Aorta (tissue), 5 donors: ENCODE data around the gene PRM3. TPM values are rescaled to one million over a fixed set of nuclear protein-coding genes. Genes with fewer than 3 reads are reported as not detected.

Experiments used
- ATAC-seq: fragments of 200-7000 bp; cut with Tn5 transposase; one replicate; pipeline ENCODE4 v1.9.1; 2022; ENCODE audit warnings: moderate library complexity; ENCODE audit not compliant: low FRiP score
- DNase-seq, 2 donors: peaks; one replicate each; pipeline ENCODE4 v3.0.0-alpha.2; 2020
- H3K27ac ChIP-seq, 2 donors: one replicate each; pipeline ENCODE4 v1.5.1; 2013; ENCODE audit warnings: low read length in 2 of 2, mild to moderate bottlenecking in 2 of 2, moderate library complexity in 2 of 2, control low read depth in 1 of 2, inconsistent platforms in 1 of 2, low read depth in 1 of 2
- H3K27me3 ChIP-seq, 2 donors: one replicate each; pipeline ENCODE4 v1.6.1; 2013; ENCODE audit warnings: control low read depth in 1 of 2, low read length in 1 of 2, mild to moderate bottlenecking in 1 of 2, moderate library complexity in 1 of 2; ENCODE audit not compliant: insufficient read depth in 2 of 2, control insufficient read depth in 1 of 2
- H3K36me3 ChIP-seq, 2 donors: one replicate each; pipeline ENCODE4 v1.6.1; 2013; ENCODE audit warnings: control low read depth in 1 of 2, low read length in 1 of 2, mild to moderate bottlenecking in 1 of 2; ENCODE audit not compliant: insufficient read depth in 2 of 2, control insufficient read depth in 1 of 2
- H3K4me1 ChIP-seq, 2 donors: one replicate each; pipeline ENCODE4 v1.6.1; 2013; ENCODE audit warnings: low read length in 2 of 2, control low read depth in 1 of 2, mild to moderate bottlenecking in 1 of 2, moderate library complexity in 1 of 2; ENCODE audit not compliant: insufficient read depth in 2 of 2, control insufficient read depth in 1 of 2
- H3K4me3 ChIP-seq, 2 donors: one replicate each; pipeline ENCODE4 v1.5.1; 2013; ENCODE audit warnings: low read length in 2 of 2, control low read depth in 1 of 2, mild to moderate bottlenecking in 1 of 2
- H3K9me3 ChIP-seq: one replicate; pipeline ENCODE4 v1.6.1; 2013; ENCODE audit warnings: mild to moderate bottlenecking, low read length; ENCODE audit not compliant: control insufficient read depth
- WGBS, 2 donors: extraction: QIAGEN DNeasy Blood & Tissue Kit; methylation state at CpG; one replicate each; pipeline ENCODE4 v1.1.7; 2013; 5-methylcytosine and 5-hydroxymethylcytosine counted together
- intact Hi-C, 2 donors: fragments of 100-400 bp; cut with DNase I; formaldehyde crosslinking; loops; one replicate each; pipeline versions ENCODE4 v1.14.2 to v1.15.0; 2022
- microRNA-seq, 2 donors: library from miRNA; unstranded; fragments of <30 nt; microRNA quantifications; one replicate each; pipeline ENCODE4 v1.2.0, GENCODE V29; 2020
- polyA plus RNA-seq, 2 donors: library from polyadenylated mRNA; stranded (reverse); fragments of 200-250 nt; gene quantifications; one replicate each; pipeline ENCODE4 v1.2.3, GENCODE V29; 2013
- total RNA-seq, 2 donors: library from RNA; stranded (reverse); fragmentation: NEBNext Ultra II Directional; extraction: Animal tissue kit (Norgen Biotek cat#: 25700); gene quantifications; one replicate each; pipeline ENCODE4 v1.2.1, GENCODE V29; 2021
- donor health status: healthy with polysubstance abuse.
- donor health status: Bipolar disorder and iron deficiency.
- donor health status: DM: no; HTN: no; CAD: no.
- donor health status: DM: no; HTN: no; CAD: no.
- donor health status: DM: yes; HTN: yes; CAD: no.

The PRM3 gene
- total and polyA plus RNA-seq, 4 donors, result not detected

DNA sequence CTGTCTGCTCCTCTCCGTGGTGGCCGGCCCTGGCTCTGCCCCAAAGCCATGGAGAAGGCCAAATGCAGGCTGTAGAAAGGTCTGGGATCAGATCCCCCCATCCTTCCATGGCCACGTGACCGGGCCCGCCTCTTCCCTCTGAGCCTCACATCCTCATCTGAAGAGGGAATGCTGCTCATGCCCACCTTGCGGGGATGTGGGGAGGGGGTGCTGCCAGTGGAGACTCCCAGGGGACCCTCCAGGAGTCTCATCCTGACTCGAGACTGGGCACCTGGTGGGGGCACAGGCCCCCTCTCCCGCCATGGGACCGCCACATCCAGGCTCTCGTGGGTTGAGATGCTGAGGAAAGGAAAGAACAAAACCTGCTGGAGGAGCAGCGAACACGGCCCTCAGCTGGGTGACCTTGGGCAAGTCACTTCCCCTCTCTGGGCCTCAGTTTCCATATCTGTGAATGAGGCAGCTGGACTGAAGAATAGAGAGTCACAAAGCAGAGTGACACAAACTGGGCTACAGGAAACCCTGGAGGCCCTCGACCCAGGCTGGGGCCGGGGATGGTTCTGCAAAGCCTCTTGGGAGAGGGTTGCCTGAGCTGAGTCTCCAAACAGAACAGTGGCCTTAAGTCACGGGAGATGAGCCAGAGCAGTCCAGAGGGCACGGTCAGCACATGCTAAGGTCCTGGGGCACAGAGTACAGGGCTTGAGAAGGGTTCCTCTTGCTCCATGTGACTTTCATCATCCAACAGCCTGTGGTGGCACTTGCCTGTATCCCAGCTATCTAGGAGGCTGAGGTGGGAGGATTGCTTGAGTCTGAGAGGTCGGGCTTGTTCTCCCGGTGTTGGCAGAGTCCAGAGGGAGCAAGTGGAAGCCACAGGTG, 47.5 kb downstream of the PRM3 start:
- ATAC-seq, result no peak

DNA sequence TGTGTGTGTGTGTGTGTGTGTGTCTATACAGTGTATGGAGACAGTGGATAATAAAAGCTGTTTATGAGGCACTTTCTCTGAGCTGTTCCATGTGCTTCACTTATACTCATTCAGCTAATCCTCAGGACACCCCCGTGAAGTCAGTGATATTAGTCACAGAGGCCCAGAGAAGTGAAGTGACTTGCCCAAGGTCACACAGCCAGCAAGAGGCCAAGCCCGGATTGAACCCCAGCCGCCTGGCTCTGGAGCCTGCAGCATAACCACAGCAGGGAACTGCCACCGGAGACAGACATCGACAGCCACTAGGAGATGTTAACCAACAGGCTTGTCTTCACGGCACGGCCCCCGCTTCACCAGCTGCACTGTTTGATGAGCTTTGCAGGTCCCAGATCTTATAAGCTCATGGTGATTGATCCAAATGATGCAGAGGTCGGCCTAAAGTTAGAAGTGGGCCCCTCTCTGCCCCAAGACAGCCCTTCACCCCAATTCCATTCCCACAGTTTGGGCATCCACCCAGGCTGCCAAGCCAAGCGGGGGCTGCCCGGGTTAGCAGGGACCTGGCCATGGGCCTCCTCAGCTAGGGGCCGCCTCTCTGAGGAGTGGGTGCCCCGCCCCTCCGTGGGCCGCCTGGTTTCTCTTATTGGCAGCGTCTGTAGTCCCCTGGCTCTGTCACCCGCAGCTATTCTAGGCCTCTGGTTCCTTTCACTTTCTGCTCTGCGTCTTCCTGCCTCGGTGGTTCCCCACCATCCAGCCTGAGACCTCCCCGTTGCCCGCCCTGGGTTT, 48.3 kb downstream of the PRM3 start:
- Histone ChIP-seq H3K9me3 (no peaks in the 10 kb centered on the region), H3K4me3 (no peak overlapping the region), H3K27me3 (no peaks in the 10 kb centered on the region), H3K36me3 (no peaks in the 10 kb centered on the region), H3K27ac (no peak overlapping the region), H3K4me1 (no peaks in the 10 kb centered on the region)
- no peak for DNase-seq
- WGBS, 2 donors, result 35 to 47% methylated on average over 21 of the region's 21 CpGs
- intact Hi-C loops, result no loop called here
- peak; percentile 49 for ATAC-seq

More for the DNA sequence above, 47.5 kb downstream of the PRM3 start:
- Histone ChIP-seq H3K4me1 (no peaks in the 10 kb centered on the region), H3K9me3 (no peaks in the 10 kb centered on the region), H3K36me3 (no peaks in the 10 kb centered on the region), H3K27ac (no peak overlapping the region), H3K4me3 (no peak overlapping the region), H3K27me3 (no peaks in the 10 kb centered on the region)
- no peak for DNase-seq
- intact Hi-C loops, result no loop called here
- WGBS, 2 donors, result 71 to 80% methylated on average over 18 of the region's 18 CpGs

DNA sequence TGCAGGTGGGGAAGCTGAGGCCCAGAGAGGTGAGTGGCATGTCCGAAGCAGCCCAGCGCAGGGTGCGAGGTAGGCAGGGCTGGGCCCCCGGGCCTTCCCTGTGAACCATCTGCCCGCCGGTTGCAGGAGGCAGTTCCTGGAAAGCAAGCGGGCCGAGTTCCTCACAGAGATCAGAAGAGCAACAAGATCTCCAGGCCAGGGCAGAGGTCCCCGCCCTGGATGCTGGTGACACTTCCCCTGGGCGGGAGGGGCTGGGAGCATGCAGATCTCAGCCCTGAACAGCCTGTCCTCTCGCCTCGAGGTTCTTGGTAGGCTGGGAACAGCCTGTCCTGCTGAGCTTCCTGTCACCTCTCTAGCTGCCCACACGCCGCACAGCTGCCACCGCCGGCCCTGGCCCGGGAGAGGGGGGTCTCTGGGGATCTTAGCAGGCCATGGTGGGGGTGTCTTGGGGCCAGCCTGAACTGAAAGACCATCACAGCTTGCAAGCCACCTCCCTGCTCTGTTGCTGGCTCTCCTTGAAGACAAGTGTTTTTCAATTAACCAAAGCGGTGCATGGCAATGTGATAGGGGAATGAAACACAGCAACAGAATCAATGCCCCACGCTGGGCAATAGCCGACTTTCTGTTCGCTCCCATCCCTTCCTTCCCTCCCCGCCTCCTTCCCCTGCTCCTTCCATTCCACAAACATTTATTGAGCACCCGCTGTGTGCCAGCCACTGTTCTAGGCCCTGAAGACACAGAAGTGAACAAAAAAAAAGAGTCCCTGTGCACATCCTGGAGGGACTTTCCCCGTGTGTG, 49.1 kb downstream of the PRM3 start:
- Histone ChIP-seq H3K27ac (no peak overlapping the region), H3K4me3 (no peak overlapping the region), H3K4me1 (no peaks in the 10 kb centered on the region), H3K36me3 (no peaks in the 10 kb centered on the region), H3K9me3 (no peaks in the 10 kb centered on the region), H3K27me3 (no peaks in the 10 kb centered on the region)
- ATAC-seq, result peak; percentile 45
- peak; percentile 77 to 82 for DNase-seq
- intact Hi-C loops, result no loop called here
- WGBS, 2 donors, result 70 to 83% methylated on average over 24 of the region's 24 CpGs

Small RNAs within 50 kb of the gene (microRNA-seq; reads per million reads assigned to microRNA genes)
- gene MIR548H2, result 0 reads per million in 2 donors

Other genes starting within 250 kb of the PRM3 start
- gene SOCS1, start 17.4 kb downstream of the PRM3 start, total RNA-seq, result 1 to 10 TPM; 4.3 to 6.4 TPM
- 1 to 10 TPM; 1.5 to 2.6 TPM for gene SOCS1, start 17.4 kb downstream of the PRM3 start, polyA plus RNA-seq
- gene TNP2, start 4.3 kb downstream of the PRM3 start, total RNA-seq, result not detected
- gene TNP2, start 4.3 kb downstream of the PRM3 start, polyA plus RNA-seq, result not detected
- gene PRM2, start 2.9 kb upstream of the PRM3 start, total RNA-seq, result not detected
- not detected for gene PRM2, start 2.9 kb upstream of the PRM3 start, polyA plus RNA-seq
- not detected for gene PRM1, start 7.7 kb upstream of the PRM3 start, total RNA-seq
- gene PRM1, start 7.7 kb upstream of the PRM3 start, polyA plus RNA-seq, result not detected
- 1 to 10 TPM in 1 of 2 donors, under 1 TPM in 1; 0.81 to 1.7 TPM for gene RMI2, start 71.8 kb upstream of the PRM3 start, total RNA-seq
- gene RMI2, start 71.8 kb upstream of the PRM3 start, polyA plus RNA-seq, result under 1 TPM in 1 of 2 donors, not detected in 1; 0.61 TPM